Measurements from ENCODE around the gene TM9SF3. TPM values are rescaled to one million over a fixed set of nuclear protein-coding genes. Genes with fewer than 3 reads are reported as not detected.

TM9SF3 gene
- total and polyA plus RNA-seq, 2 of the 4 experiments (the other 2 are of a cell fraction) = 33.7 to 61.8 TPM

GRCh38 chr10:96608805-96609204 lies 22.0 kb upstream of the TM9SF3 start:
- Histone ChIP-seq H4K20me1 (ENCODE audit: insufficient read depth, low read length) (no peaks in the 10 kb centered on the region), H3K4me2 (ENCODE audit: low read depth, low read length) (no peak overlapping the region), H3K14ac (replicated peaks; ENCODE audit: low read depth, low read length) (no peak overlapping the region), H2AK5ac (ENCODE audit: low read depth, low read length) (no peak overlapping the region), H4K91ac (ENCODE audit: insufficient read depth, low read depth, low read length) (no peak overlapping the region), H3K9me1 (ENCODE audit: insufficient read depth, low read length) (peaks cover 3% of the 10 kb centered on the region; the same call in 1 of the 2 replicates), H3K4ac (ENCODE audit: low read depth, low read length) (no peak overlapping the region), H3K36me3 (ENCODE audit: control insufficient read depth, insufficient read depth, low read length) (no peaks in the 10 kb centered on the region), H3K27ac (ENCODE audit: insufficient read depth, low read length) (no peak overlapping the region), H4K5ac (ENCODE audit: low read depth, low read length) (no peak overlapping the region), H2AK9ac (replicated peaks; ENCODE audit: low read depth, low read length, poor library complexity) (no peak overlapping the region), H3K9me3 (ENCODE audit: control insufficient read depth, insufficient read depth, low read length) (no peaks in the 10 kb centered on the region), H2AFZ (replicated peaks; ENCODE audit: low read length, poor library complexity) (no peak overlapping the region), H2BK15ac (ENCODE audit: low read depth, low read length) (no peak overlapping the region), H3K27me3 (ENCODE audit: control insufficient read depth, insufficient read depth, low read length) (peaks cover 19% of the 10 kb centered on the region), H2BK120ac (ENCODE audit: low read depth, low read length) (no peak overlapping the region), H2BK5ac (ENCODE audit: low read depth, low read length, poor library complexity, severe bottlenecking) (no peak overlapping the region), H3K4me3 (ENCODE audit: insufficient read depth, low read depth, low read length) (no peak overlapping the region), H3K4me1 (ENCODE audit: control insufficient read depth, insufficient read depth, low read length) (no peaks in the 10 kb centered on the region), H3K23ac (ENCODE audit: low read depth, low read length) (no peak overlapping the region), H2BK20ac (ENCODE audit: low read depth, low read length) (no peak overlapping the region), H4K8ac (ENCODE audit: low read depth in 2 of 2, low read length in 2 of 2) (no peak overlapping the region), H3K79me1 (ENCODE audit: low read depth in 1 of 2, low read length in 2 of 2) (no peaks in the 10 kb centered on the region), H3K9ac (ENCODE audit: low read depth, low read length) (no peak overlapping the region), H3K18ac (ENCODE audit: low read depth, low read length) (no peak overlapping the region), H3K56ac (ENCODE audit: extremely low read depth, insufficient read depth, low read length) (no peak overlapping the region)
- BruUV-seq (replicated peaks) = no TSS peak
- WGBS, 2 experiments (ENCODE audit: extremely low coverage in 2 of 2, insufficient read length in 1 of 2) = no CpG with 5 or more reads among the region's 5 CpGs
- ATAC-seq (ENCODE audit: low read depth) (no peak), DNase-seq (no peak)
- CTCF ChIA-PET = no interaction called here
- intact Hi-C loops (cut with micrococcal nuclease) (no loop called here), dilution Hi-C loops (cut with HindIII; ENCODE audit: low sequenced_read_pairs, unreplicated experiment) (no loop called here), in situ Hi-C loops (cut with MboI; ENCODE audit: low sequenced_read_pairs) (no loop called here)
- TF ChIP-seq MXI1 (IDR thresholded peaks at IDR 0.05; ENCODE audit: borderline replicate concordance, low read depth, low read length) (no peak), BHLHE40 (IDR thresholded peaks at IDR 0.05; ENCODE audit: low read depth, low read length) (no peak), POLR2A (IDR thresholded peaks at IDR 0.05; ENCODE audit: low read depth, low read length) (no peak), RAD21 (IDR thresholded peaks at IDR 0.05; ENCODE audit: low read length) (no peak), MAFK (IDR thresholded peaks at IDR 0.05; ENCODE audit: low read depth, low read length) (no peak), CTCF (conservative IDR thresholded peaks at IDR 0.05; ENCODE audit: low read depth, low read length) (no peak), USF2 (IDR thresholded peaks at IDR 0.05; ENCODE audit: low read depth, low read length) (no peak), MAZ (IDR thresholded peaks at IDR 0.05; ENCODE audit: borderline replicate concordance, low read depth, low read length) (no peak), CHD1 (IDR thresholded peaks at IDR 0.05; ENCODE audit: low read depth, low read length) (no peak), SMC3 (IDR thresholded peaks at IDR 0.05; ENCODE audit: low read depth, low read length) (no peak), NFE2L2 (IDR thresholded peaks at IDR 0.05; ENCODE audit: low read depth, low read length) (no peak), ELK1 (IDR thresholded peaks at IDR 0.05; ENCODE audit: borderline replicate concordance, low read depth, low read length) (no peak), FOS (IDR thresholded peaks at IDR 0.05; ENCODE audit: low read depth, low read length) (no peak), CEBPB (IDR thresholded peaks at IDR 0.05; ENCODE audit: low read depth, low read length) (no peak)
- POLR2A ChIA-PET (ENCODE audit: unreplicated experiment) = no interaction called here
